ENCODE results near the gene XCR1.

XCR1 gene

GRCh38 chr3:45987368-45988291 is 39.7 kb downstream of the XCR1 start:
- DNase-seq (ENCODE audit: low read depth, low spot score): no peak
- no peak overlapping the region for H3K4me3 ChIP-seq (ENCODE audit: low read length)

GRCh38 chr3:45986303-45986982 is 40.8 kb downstream of the XCR1 start:
- DNase-seq (ENCODE audit: low read depth, low spot score): no peak
- no peak overlapping the region for H3K4me3 ChIP-seq (ENCODE audit: low read length)

GRCh38 chr3:45985532-45986302 is 41.6 kb downstream of the XCR1 start:
- DNase-seq (ENCODE audit: low read depth, low spot score): no peak
- H3K4me3 ChIP-seq (ENCODE audit: low read length): no peak overlapping the region

- H3K4me3 ChIP-seq (ENCODE audit: low read length): no peak overlapping the region
- DNase-seq (ENCODE audit: low read depth, low spot score): no peak
Measured at GRCh38 chr3:45984331-45985312, 42.7 kb downstream of the XCR1 start.

- no peak for DNase-seq (ENCODE audit: low read depth, low spot score)
- H3K4me3 ChIP-seq (ENCODE audit: low read length): no peak overlapping the region
Measured at GRCh38 chr3:45983770-45984169, 43.5 kb downstream of the XCR1 start.

- no peak overlapping the region for H3K4me3 ChIP-seq (ENCODE audit: low read length)
- no peak for DNase-seq (ENCODE audit: low read depth, low spot score)
Measured at GRCh38 chr3:45981346-45982074, 45.8 kb downstream of the XCR1 start.

GRCh38 chr3:45980819-45981218 is 46.5 kb downstream of the XCR1 start:
- no peak overlapping the region for H3K4me3 ChIP-seq (ENCODE audit: low read length)

GRCh38 chr3:45980229-45980813 is 47.0 kb downstream of the XCR1 start:
- H3K4me3 ChIP-seq (ENCODE audit: low read length): no peak overlapping the region
- no peak for DNase-seq (ENCODE audit: low read depth, low spot score)

More at GRCh38 chr3:45980819-45981218, 46.5 kb downstream of the XCR1 start:
- no peak for DNase-seq (ENCODE audit: low read depth, low spot score)

GRCh38 chr3:45979378-45979777 is 47.9 kb downstream of the XCR1 start:
- DNase-seq (ENCODE audit: low read depth, low spot score): no peak

GRCh38 chr3:45978006-45978761 is 49.1 kb downstream of the XCR1 start:
- peak overlapping the region; percentile 5; the same call in 1 of the 2 replicates for H3K4me3 ChIP-seq (ENCODE audit: low read length)
- DNase-seq (ENCODE audit: low read depth, low spot score): peak; percentile 98

More at GRCh38 chr3:45979378-45979777, 47.9 kb downstream of the XCR1 start:
- no peak overlapping the region for H3K4me3 ChIP-seq (ENCODE audit: low read length)

- DNase-seq (ENCODE audit: low read depth, low spot score): peak; percentile 97
- H3K4me3 ChIP-seq (ENCODE audit: low read length): no peak overlapping the region
Measured at GRCh38 chr3:45976191-45977091, 50.8 kb downstream of the XCR1 start.

GRCh38 chr3:45975686-45976085 is 51.6 kb downstream of the XCR1 start:
- peak; percentile 57 for DNase-seq (ENCODE audit: low read depth, low spot score)
- no peak overlapping the region for H3K4me3 ChIP-seq (ENCODE audit: low read length)

GRCh38 chr3:45974686-45975085 is 52.6 kb downstream of the XCR1 start:
- DNase-seq (ENCODE audit: low read depth, low spot score): no peak
- H3K4me3 ChIP-seq (ENCODE audit: low read length): no peak overlapping the region

- H3K4me3 ChIP-seq (ENCODE audit: low read length): no peak overlapping the region
- no peak for DNase-seq (ENCODE audit: low read depth, low spot score)
Measured at GRCh38 chr3:45972534-45973402, 54.5 kb downstream of the XCR1 start.

GRCh38 chr3:45969953-45970352 is 57.3 kb downstream of the XCR1 start:
- no peak for DNase-seq (ENCODE audit: low read depth, low spot score)
- H3K4me3 ChIP-seq (ENCODE audit: low read length): no peak overlapping the region

Data from Jurkat, Clone E6-1 (cell line).